Suppressor macrophage treated with lipopolysaccharide for 1 hour (primary cell): ENCODE data around the gene H1-8.
A peak's percentile ranks its signal among the peaks of the same experiment; 100 is the strongest.

Source experiments
- DNase-seq, 3 donors: peaks; one replicate each; pipeline ENCODE4 v3.0.0-alpha.2; 2020 to 2022

Gene H1-8

GRCh38 chr3:129556890-129557547, 14.0 kb downstream of the H1-8 start:
- DNase-seq: no peak

- DNase-seq: no peak
These were observed 14.5 kb downstream of the H1-8 start for GRCh38 chr3:129557548-129557894.

- DNase-seq: no peak
These were observed 15.3 kb downstream of the H1-8 start for GRCh38 chr3:129558081-129558771.

- DNase-seq: peak in 2 of 3 donors; percentile 32 to 42
These were observed 16.0 kb downstream of the H1-8 start for GRCh38 chr3:129558772-129559564.

GRCh38 chr3:129559565-129560079, 16.6 kb downstream of the H1-8 start:
- DNase-seq: no peak

- no peak for DNase-seq
These were observed 17.4 kb downstream of the H1-8 start for GRCh38 chr3:129560269-129560787.

GRCh38 chr3:129560911-129561594, 18.1 kb downstream of the H1-8 start:
- no peak for DNase-seq

- DNase-seq: no peak
These were observed 18.8 kb downstream of the H1-8 start for GRCh38 chr3:129561619-129562248.

GRCh38 chr3:129562803-129563202, 19.8 kb downstream of the H1-8 start:
- no peak for DNase-seq

GRCh38 chr3:129563332-129563731, 20.4 kb downstream of the H1-8 start:
- DNase-seq: no peak

GRCh38 chr3:129563850-129564535, 21.0 kb downstream of the H1-8 start:
- no peak for DNase-seq

- no peak for DNase-seq
These were observed 22.1 kb downstream of the H1-8 start for GRCh38 chr3:129564981-129565644.

- DNase-seq: no peak
These were observed 22.9 kb downstream of the H1-8 start for GRCh38 chr3:129565902-129566301.

- no peak for DNase-seq
These were observed 24.3 kb downstream of the H1-8 start for GRCh38 chr3:129567176-129567705.

- DNase-seq: no peak
These were observed 25.0 kb downstream of the H1-8 start for GRCh38 chr3:129567939-129568338.

- DNase-seq: no peak
These were observed 26.9 kb downstream of the H1-8 start for GRCh38 chr3:129569856-129570255.

GRCh38 chr3:129571605-129572547, 28.9 kb downstream of the H1-8 start:
- no peak for DNase-seq

- DNase-seq: no peak
These were observed 29.6 kb downstream of the H1-8 start for GRCh38 chr3:129572603-129573002.

- DNase-seq: no peak
These were observed 30.5 kb downstream of the H1-8 start for GRCh38 chr3:129573493-129573892.

- no peak for DNase-seq
These were observed 31.2 kb downstream of the H1-8 start for GRCh38 chr3:129574206-129574605.
